NB4 (cell line): ENCODE measurements around the gene FRMD1.

Experiments
- MYC ChIP-seq: IDR thresholded peaks from 2 replicates; pipeline ENCODE4 v1.6.1; 2011; ENCODE audit warnings: low read depth, low read length
- POLR2A ChIP-seq: IDR thresholded peaks from 2 replicates; pipeline ENCODE4 v1.6.1; 2011; ENCODE audit warnings: mild to moderate bottlenecking; ENCODE audit not compliant: insufficient read length; ENCODE audit errors: extremely low read depth
- TF ChIP-seq, protein P1 (sequence below): IDR thresholded peaks from one replicate; pipeline ENCODE4 v1.5.1; 2012; ENCODE audit warnings: low read depth, low read length

DNA sequence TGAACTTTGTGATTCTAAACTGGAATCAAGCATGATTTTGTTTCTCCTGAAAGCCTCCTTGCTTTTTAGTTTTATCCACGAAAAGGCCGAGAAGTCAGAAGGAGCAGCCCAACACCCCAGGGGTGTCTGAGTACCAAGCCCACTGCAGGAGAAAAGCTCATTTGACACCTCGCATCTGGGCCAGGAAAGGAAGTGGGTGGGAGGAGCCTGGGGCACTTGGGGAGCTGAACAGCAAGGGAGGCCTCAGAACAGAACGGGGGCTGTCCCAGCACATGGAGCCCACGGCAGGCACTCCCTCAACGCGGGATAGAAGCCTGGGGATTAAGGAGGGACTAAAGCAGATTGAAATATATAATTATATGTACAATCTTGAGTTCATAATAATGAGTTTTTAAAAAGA, 75.0 kb downstream of the FRMD1 start:
- TF ChIP-seq, protein P1, sequence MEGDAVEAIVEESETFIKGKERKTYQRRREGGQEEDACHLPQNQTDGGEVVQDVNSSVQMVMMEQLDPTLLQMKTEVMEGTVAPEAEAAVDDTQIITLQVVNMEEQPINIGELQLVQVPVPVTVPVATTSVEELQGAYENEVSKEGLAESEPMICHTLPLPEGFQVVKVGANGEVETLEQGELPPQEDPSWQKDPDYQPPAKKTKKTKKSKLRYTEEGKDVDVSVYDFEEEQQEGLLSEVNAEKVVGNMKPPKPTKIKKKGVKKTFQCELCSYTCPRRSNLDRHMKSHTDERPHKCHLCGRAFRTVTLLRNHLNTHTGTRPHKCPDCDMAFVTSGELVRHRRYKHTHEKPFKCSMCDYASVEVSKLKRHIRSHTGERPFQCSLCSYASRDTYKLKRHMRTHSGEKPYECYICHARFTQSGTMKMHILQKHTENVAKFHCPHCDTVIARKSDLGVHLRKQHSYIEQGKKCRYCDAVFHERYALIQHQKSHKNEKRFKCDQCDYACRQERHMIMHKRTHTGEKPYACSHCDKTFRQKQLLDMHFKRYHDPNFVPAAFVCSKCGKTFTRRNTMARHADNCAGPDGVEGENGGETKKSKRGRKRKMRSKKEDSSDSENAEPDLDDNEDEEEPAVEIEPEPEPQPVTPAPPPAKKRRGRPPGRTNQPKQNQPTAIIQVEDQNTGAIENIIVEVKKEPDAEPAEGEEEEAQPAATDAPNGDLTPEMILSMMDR = no peak
- TF ChIP-seq POLR2A (no peak), MYC (no peak)
